Sigmoid colon (tissue), 7 donors: ENCODE results near the gene LYPD3. TPM values are rescaled to one million over a fixed set of nuclear protein-coding genes. Genes with fewer than 3 reads are reported as not detected.
A peak's percentile ranks its signal among the peaks of the same experiment; 100 is the strongest.

Source experiments
- DNase-seq: peaks from one replicate; pipeline ENCODE4 v3.0.0-alpha.2; 2019
- H3K27ac ChIP-seq, 4 donors: fragments of 200-600 bp; sonication (generic); one replicate each; pipeline ENCODE4 v1.5.1; 2016 to 2019; ENCODE audit warnings: mild to moderate bottlenecking in 1 of 4
- H3K27me3 ChIP-seq, 3 donors: fragments of 200-600 bp; sonication (generic); one replicate each; pipeline ENCODE4 v1.5.1; 2019; ENCODE audit warnings: mild to moderate bottlenecking in 1 of 3
- H3K36me3 ChIP-seq, 4 donors: fragments of 200-600 bp; sonication (generic); one replicate each; pipeline ENCODE4 v1.5.1; 2016 to 2019
- H3K4me1 ChIP-seq, 4 donors: fragments of 200-600 bp; sonication (generic); one replicate each; pipeline ENCODE4 v1.5.1; 2017 to 2019
- H3K4me3 ChIP-seq, 4 donors: fragments of 200-600 bp; sonication (generic); one replicate each; pipeline ENCODE4 v1.5.1; 2017 to 2019; ENCODE audit warnings: mild to moderate bottlenecking in 2 of 4, moderate library complexity in 1 of 4
- H3K9me3 ChIP-seq, 4 donors: fragments of 200-600 bp in 3 of 4; sonication (generic) in 3 of 4; one replicate each; pipeline versions ENCODE4 v1.5.1 to v1.6.1; 2013 to 2019
- EP300 ChIP-seq, 4 donors: sonication (generic); formaldehyde crosslinking; IDR thresholded peaks; one replicate each; pipeline ENCODE4 v1.6.1; 2017; ENCODE audit warnings: antibody characterized with exemption in 4 of 4
- POLR2A ChIP-seq, 2 donors: fragments of 450-650 bp; IDR thresholded peaks; one replicate each; pipeline ENCODE4 v1.6.1; 2016; ENCODE audit warnings: antibody characterized with exemption in 2 of 2, mild to moderate bottlenecking in 2 of 2, moderate library complexity in 2 of 2
- POLR2AphosphoS5 ChIP-seq, 4 donors: sonication (generic); formaldehyde crosslinking; IDR thresholded peaks; one replicate each; pipeline ENCODE4 v1.6.1; 2017; ENCODE audit warnings: antibody characterized with exemption in 4 of 4
- WGBS, 2 donors: extraction: QIAGEN DNeasy Blood & Tissue Kit; methylation state at CpG; one replicate each; pipeline ENCODE4 v1.1.7; 2013; 5-methylcytosine and 5-hydroxymethylcytosine counted together
- intact Hi-C: fragments of 100-400 bp; cut with DNase I; formaldehyde crosslinking; loops from one replicate; pipeline ENCODE4 v1.15.1; 2023
- polyA plus RNA-seq, 3 donors: library from polyadenylated mRNA; stranded (reverse); fragments of 200-250 nt; gene quantifications; one replicate each; pipeline ENCODE4 v1.2.3, GENCODE V29; 2013
- total RNA-seq, 4 donors: library from RNA; depleted of rRNA; stranded (reverse); fragments of >200 nt; gene quantifications; one replicate each; pipeline ENCODE4 v1.1.0, GENCODE V29; 2016
- TF ChIP-seq, protein P1 (sequence below), 4 experiments: fragments of 450-650 bp in 3 of 4; fragments of 200-600 bp in 1 of 4; IDR thresholded peaks; one replicate each; pipeline ENCODE4 v1.5.1; 2016 to 2019; ENCODE audit warnings: antibody characterized with exemption in 4 of 4, mild to moderate bottlenecking in 3 of 4, moderate library complexity in 2 of 4
- donor health status: healthy with polysubstance abuse.
- donor health status: Bipolar disorder and iron deficiency.
- donor health status: healthy.

Gene LYPD3
- total and polyA plus RNA-seq, 7 donors = 0.46 to 1.8 (median 1.4) TPM; not detected in 1

DNA sequence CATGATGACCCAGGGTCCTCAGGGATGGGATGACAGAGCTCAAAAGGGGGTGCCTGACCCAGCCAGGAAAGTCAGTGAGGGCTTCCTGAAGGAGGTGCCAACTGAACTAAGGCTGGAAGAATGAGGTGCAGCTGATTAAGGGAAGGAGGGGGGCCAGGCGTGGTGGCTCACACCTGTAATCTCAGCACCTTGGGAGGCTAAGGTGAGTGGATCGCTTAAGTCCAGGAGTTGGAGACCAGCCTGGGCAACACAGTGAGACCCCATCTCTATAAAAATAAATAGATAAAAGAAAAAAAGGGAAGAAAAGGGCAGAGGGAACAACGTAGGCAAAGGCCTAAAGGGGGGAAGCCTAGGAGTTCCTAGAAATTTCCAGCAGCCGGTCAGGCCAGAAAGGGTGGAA lies 9.1 kb upstream of the LYPD3 start:
- WGBS, 2 donors = 70 to 80% methylated on average over 4 of the region's 4 CpGs
- Histone ChIP-seq H3K4me3 (peak overlapping the region in 3 of 4 donors; percentile 35 to 50 (median 46)), H3K27me3 (no peaks in the 10 kb centered on the region), H3K4me1 (peaks cover 0 to 10% (median 8%) of the 10 kb centered on the region in 4 donors), H3K27ac (peak overlapping the region; percentile 75 to 80 (median 78)), H3K36me3 (no peaks in the 10 kb centered on the region), H3K9me3 (no peaks in the 10 kb centered on the region)
- TF ChIP-seq EP300 (IDR thresholded peaks at IDR 0.05) (no peak), POLR2AphosphoS5 (IDR thresholded peaks at IDR 0.05) (no peak), POLR2A (IDR thresholded peaks at IDR 0.05) (no peak)
- TF ChIP-seq, protein P1, sequence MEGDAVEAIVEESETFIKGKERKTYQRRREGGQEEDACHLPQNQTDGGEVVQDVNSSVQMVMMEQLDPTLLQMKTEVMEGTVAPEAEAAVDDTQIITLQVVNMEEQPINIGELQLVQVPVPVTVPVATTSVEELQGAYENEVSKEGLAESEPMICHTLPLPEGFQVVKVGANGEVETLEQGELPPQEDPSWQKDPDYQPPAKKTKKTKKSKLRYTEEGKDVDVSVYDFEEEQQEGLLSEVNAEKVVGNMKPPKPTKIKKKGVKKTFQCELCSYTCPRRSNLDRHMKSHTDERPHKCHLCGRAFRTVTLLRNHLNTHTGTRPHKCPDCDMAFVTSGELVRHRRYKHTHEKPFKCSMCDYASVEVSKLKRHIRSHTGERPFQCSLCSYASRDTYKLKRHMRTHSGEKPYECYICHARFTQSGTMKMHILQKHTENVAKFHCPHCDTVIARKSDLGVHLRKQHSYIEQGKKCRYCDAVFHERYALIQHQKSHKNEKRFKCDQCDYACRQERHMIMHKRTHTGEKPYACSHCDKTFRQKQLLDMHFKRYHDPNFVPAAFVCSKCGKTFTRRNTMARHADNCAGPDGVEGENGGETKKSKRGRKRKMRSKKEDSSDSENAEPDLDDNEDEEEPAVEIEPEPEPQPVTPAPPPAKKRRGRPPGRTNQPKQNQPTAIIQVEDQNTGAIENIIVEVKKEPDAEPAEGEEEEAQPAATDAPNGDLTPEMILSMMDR (IDR thresholded peaks at IDR 0.05) = no peak
- no peak for DNase-seq
- intact Hi-C loops = loop anchor here (1.0 kb wide), 1 partner anchor 10 kb away; no protein-coding TSS in a partner anchor

DNA sequence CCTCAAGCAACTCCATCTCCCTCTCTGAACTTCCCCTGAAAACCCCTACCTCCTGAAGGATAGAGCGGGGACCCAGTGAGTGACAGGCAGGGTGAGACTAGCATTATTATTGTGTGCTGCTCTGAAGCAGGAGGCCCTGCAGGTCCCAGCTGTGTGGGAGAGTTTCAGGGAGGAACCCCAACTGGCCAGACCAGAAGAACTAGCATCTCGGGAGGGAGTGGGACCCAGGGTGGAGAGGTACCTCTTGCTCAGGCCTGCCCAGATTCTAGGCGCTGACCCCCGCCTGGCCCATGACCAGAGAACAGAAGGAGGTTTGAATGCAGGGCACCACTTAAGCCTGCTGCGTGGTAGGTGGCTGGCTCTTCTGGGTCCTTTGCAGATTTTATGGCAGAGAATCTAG lies 5.7 kb upstream of the LYPD3 start:
- no peak for DNase-seq
- TF ChIP-seq POLR2A (IDR thresholded peaks at IDR 0.05) = no peak
- TF ChIP-seq, protein P1 (IDR thresholded peaks at IDR 0.05) = no peak
- TF ChIP-seq EP300 (IDR thresholded peaks at IDR 0.05) = no peak
- TF ChIP-seq POLR2AphosphoS5 (IDR thresholded peaks at IDR 0.05) = no peak
- Histone ChIP-seq H3K4me1 (peaks cover 0 to 10% (median 8%) of the 10 kb centered on the region in 4 donors), H3K36me3 (no peaks in the 10 kb centered on the region), H3K27me3 (no peaks in the 10 kb centered on the region), H3K4me3 (no peak overlapping the region), H3K9me3 (no peaks in the 10 kb centered on the region), H3K27ac (no peak overlapping the region)
- 85 to 89% methylated on average over 5 of the region's 5 CpGs for WGBS, 2 donors
- intact Hi-C loops = no loop called here

DNA sequence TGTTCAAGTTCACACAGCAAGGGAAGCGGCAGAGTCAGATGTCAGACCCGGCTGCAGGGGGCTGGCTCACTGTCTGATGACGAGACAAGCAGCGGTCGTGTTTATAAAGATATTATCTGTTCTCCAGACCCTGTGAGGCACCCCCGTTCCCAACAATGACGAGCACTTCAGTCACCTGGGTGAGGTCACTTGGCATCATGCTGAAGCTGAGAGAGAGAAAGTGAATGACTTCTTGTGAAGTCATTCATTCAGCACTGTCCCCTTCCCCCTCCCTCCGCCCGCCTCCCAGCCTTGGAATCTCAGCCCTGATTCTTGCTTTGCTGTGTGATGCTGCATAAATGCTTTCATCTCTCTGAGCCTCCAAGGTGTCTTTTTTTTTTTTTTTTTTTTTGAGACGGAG lies 4.9 kb upstream of the LYPD3 start:
- H3K36me3 ChIP-seq = no peaks in the 10 kb centered on the region
- intact Hi-C loops = no loop called here
- no peak overlapping the region for H3K27ac ChIP-seq
- no peaks in the 10 kb centered on the region for H3K9me3 ChIP-seq
- H3K4me1 ChIP-seq = peaks cover 0 to 14% (median 6%) of the 10 kb centered on the region in 4 donors
- no peak for DNase-seq
- no peaks in the 10 kb centered on the region for H3K27me3 ChIP-seq
- no peak for TF ChIP-seq EP300 (IDR thresholded peaks at IDR 0.05)
- TF ChIP-seq, protein P1 (IDR thresholded peaks at IDR 0.05) = no peak
- no peak for TF ChIP-seq POLR2A (IDR thresholded peaks at IDR 0.05)
- no peak for TF ChIP-seq POLR2AphosphoS5 (IDR thresholded peaks at IDR 0.05)
- WGBS, 2 donors = 79 to 83% methylated on average over 10 of the region's 10 CpGs
- no peak overlapping the region for H3K4me3 ChIP-seq

DNA sequence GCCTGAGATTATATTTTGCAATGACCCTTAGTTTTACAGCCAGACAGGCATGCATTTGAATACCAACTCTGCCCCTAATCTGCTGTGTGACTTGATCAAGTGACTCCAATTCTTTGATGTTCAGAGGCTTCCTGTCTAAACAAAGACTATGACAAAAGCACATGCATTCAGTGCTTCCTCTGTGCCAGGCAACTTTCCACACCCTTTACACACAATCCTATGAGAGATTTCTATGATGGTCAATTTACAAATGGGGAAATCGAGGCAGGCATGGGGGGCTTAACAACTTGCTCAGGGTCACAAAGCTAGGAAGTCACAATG lies 3.7 kb upstream of the LYPD3 start:
- intact Hi-C loops = no loop called here
- H3K36me3 ChIP-seq = no peaks in the 10 kb centered on the region
- H3K27ac ChIP-seq = no peak overlapping the region

More for the DNA sequence above, 3.7 kb upstream of the LYPD3 start:
- H3K4me3 ChIP-seq = no peak overlapping the region
- H3K9me3 ChIP-seq = no peaks in the 10 kb centered on the region
- peaks cover 0 to 12% (median 6%) of the 10 kb centered on the region in 4 donors for H3K4me1 ChIP-seq
- H3K27me3 ChIP-seq = no peaks in the 10 kb centered on the region
- no peak for TF ChIP-seq EP300 (IDR thresholded peaks at IDR 0.05)
- no peak for TF ChIP-seq POLR2A (IDR thresholded peaks at IDR 0.05)
- TF ChIP-seq, protein P1 (IDR thresholded peaks at IDR 0.05) = no peak
- TF ChIP-seq POLR2AphosphoS5 (IDR thresholded peaks at IDR 0.05) = no peak
- 38 to 67% methylated on average over 1 of the region's 1 CpG for WGBS, 2 donors
- DNase-seq = no peak
